Stimulated activated CD8-positive, alpha-beta memory T cell treated with anti-CD3 and anti-CD28 coated beads, Interleukin-15, amount 100 ng/mL, for 4 hours (primary cell): ENCODE data around the gene PPFIBP2.

ENCODE experiments used
- DNase-seq, 2 donors: peaks; one replicate each; pipeline ENCODE4 v3.0.0-alpha.2; 2020; ENCODE audit warnings: low read depth in 2 of 2

Gene PPFIBP2

GRCh38 chr11:7551571-7551970 is 37.8 kb downstream of the PPFIBP2 start:
- DNase-seq: no peak

GRCh38 chr11:7552666-7553065 is 38.9 kb downstream of the PPFIBP2 start:
- no peak for DNase-seq

- DNase-seq: no peak
Measured at GRCh38 chr11:7555052-7555699, 41.4 kb downstream of the PPFIBP2 start.

GRCh38 chr11:7558046-7558445 is 44.2 kb downstream of the PPFIBP2 start:
- no peak for DNase-seq

DNA sequence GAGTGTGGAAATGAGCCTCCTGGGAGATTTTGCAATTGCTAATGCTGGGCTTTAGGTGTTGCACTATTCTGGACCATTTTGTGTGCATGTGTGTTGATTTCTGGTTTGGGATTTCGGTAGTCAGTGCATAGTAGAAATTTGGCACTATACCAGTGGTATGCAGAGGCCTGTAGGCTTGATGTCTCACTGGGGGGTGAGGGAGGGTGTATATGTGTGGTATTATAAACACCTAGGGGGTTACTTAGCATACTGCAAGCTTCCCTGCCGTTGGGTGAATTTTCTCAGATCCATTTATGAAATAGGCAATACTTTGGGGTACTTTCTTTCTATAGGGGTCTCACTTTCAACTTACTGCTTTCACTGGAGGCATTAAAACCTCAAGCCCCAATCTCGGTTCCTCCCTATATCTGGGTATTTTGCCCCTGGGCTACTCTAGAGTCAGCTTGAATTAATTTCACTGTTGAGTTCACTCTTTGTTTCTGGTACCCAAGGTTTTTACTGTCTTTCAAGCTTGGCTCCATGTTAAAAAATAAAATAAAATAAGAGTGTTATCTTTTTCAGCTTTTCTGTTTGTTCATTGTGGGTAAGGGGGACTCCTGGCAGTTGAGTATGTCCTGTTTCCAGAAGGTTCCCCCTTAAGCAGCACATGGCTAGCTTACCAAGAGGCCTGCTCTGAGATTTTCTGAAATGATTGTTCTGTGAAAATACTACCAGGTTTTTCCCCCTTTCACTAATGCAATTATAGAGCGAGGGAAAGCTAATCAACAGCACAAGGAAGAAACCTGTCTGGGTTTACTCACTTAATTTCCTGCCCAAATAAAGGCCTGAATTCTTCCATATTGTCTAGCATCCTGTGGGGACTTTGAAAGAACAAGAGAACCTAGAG is 45.8 kb downstream of the PPFIBP2 start:
- DNase-seq: no peak

- no peak for DNase-seq
Measured at GRCh38 chr11:7561562-7561961, 47.8 kb downstream of the PPFIBP2 start.

DNA sequence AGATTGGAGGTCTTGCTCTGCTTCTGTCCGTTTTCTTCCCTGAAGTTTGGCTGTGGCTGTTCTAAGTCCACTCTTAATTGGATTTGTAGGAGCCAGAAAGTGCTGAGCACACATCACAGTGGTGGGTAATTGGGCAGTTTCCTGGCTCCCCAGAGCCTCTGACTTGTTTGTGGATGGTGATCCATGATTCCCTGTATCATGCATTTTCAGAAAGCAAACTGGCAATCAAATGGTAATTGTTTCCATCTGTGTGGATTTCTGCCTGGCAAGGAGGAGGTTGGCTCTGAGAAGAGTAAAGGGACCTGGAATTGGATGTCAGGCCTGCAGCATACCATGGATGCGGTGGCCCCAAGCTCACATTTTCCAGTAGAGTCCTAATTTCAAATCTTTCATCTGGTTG is 49.5 kb downstream of the PPFIBP2 start:
- no peak for DNase-seq

- no peak for DNase-seq
Measured at GRCh38 chr11:7564803-7565202, 51.0 kb downstream of the PPFIBP2 start.

DNA sequence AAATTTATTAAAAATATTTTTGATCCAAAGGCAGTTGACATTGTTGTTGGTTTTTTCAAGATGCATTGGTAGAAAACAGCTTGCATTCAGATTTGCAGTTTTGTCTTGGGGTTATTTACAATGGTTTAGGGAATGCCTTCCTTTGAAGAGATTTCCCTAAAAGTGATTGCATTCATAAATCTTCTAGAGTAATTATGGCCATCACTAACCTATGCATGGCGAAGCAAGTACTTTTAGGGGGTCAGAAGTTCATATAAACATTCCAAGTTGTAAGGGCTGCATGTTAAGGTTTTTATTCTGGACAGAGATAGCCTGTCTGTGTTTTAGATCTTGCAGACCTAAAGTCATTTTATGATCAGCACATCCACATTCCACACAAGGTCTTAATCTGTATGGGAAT is 53.5 kb downstream of the PPFIBP2 start:
- DNase-seq: no peak

- DNase-seq: no peak
Measured at GRCh38 chr11:7569044-7569443, 55.2 kb downstream of the PPFIBP2 start.

- no peak for DNase-seq
Measured at GRCh38 chr11:7570241-7570640, 56.4 kb downstream of the PPFIBP2 start.

GRCh38 chr11:7570938-7571521 is 57.2 kb downstream of the PPFIBP2 start:
- DNase-seq: no peak

DNA sequence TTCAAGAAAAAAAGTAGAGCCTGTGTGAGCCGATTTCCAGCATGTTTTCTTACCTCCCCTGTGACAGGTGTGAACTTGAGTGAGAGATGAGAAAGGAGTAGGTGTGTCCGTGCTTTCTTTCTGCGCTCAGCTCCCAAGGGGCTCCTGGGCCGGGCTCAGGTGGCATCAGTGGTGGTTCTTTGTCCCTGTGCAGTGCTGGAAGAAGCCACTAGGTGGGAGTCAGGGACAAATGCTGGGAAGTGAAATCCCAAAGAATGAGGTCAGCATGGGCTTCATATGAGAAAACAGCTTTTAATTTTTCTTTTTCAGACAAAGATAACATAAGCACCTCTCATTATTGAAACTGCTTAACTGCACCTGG is 57.8 kb downstream of the PPFIBP2 start:
- DNase-seq: no peak

- DNase-seq: no peak
Measured at GRCh38 chr11:7572001-7572712, 58.4 kb downstream of the PPFIBP2 start.

GRCh38 chr11:7573193-7573557 is 59.4 kb downstream of the PPFIBP2 start:
- no peak for DNase-seq

DNA sequence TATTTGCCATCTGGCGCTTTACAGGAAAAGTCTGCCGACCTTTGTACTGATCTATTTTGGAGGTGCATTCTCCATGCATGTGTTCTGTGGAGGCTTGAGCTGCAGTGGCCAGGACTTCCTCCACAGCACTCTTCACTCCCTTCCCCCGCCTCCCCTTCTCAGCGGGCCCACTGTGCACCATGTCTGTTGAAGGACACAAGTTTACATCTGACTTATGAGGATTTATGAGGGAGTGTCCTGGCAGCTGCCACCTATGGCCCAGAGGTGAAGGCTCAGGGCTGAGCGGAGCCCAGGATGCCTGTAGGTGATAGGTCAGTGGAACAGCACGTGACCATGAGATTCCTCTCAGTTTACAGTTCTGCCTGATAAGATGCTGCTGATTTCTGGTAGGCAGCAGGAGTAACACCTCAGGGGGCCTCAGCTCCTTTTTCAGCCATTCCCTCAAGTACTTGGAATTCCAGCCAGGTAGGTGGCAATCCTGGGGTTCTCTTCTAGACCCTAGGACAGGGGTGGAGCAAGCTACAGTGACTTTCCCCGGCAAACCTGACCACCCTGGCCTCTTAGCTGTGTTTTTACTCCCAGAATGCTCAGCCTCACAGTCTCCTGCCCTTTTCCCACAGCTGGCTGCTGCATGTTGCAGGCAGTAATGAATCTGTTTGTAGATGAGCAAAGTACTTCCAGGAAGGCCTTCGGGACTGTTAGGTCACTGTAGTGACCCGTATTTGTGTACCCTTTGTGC is 59.9 kb downstream of the PPFIBP2 start:
- DNase-seq: no peak

GRCh38 chr11:7574491-7575130 is 60.8 kb downstream of the PPFIBP2 start:
- DNase-seq: no peak

GRCh38 chr11:7575841-7576725 is 62.3 kb downstream of the PPFIBP2 start:
- DNase-seq: no peak

GRCh38 chr11:7576726-7577290 is 63.0 kb downstream of the PPFIBP2 start:
- no peak for DNase-seq
